H4 (cell line): Measurements from ENCODE around the gene ATF6. TPM values are rescaled to one million over a fixed set of nuclear protein-coding genes. Genes with fewer than 3 reads are reported as not detected.

Experiments
- DNase-seq: peaks from one replicate; pipeline ENCODE4 v3.0.0-alpha.2; 2015; ENCODE audit warnings: low spot score
- total RNA-seq: library from RNA; depleted of rRNA; stranded (reverse); fragments of >200 nt; shearing (Covaris generic); gene quantifications from 2 replicates; pipeline ENCODE4 v1.2.3, GENCODE V29; 2014

The ATF6 gene
- total RNA-seq, 1 experiment from 2014 or later = 28.8 TPM

DNA sequence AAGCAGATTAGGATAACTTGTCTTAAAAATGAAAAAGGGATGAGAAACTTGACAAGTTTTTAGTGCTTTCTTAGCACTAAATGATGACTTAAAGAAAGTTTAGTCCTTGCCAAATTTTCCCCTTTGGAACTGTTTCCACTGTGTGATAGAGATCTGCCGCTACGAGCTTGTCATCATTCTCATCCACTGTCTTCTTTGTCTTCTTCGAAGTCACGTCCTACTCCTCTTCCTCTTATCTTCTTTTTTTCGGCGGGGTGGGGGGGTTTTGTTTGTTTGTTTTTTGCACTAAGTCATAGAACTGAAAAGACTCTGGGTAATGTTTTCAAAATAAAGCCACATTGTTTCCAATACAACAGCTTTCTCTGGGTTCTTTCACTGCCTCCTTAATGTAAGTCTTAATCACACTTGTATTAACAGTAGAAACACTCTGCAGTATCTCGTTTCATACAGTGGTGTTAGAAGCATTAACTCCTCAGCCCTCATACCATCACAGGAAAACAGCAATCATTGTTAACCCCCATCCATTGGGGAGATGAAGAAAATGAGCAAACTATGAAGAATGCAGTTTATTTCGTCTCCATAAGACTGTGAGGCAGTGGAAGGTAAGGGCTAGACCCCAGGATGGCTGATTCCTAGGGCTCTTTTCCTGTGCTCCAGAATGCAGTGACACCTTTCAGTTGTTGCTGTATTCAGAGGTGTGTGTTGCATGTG, 175.8 kb downstream of the ATF6 start:
- no peak for DNase-seq

DNA sequence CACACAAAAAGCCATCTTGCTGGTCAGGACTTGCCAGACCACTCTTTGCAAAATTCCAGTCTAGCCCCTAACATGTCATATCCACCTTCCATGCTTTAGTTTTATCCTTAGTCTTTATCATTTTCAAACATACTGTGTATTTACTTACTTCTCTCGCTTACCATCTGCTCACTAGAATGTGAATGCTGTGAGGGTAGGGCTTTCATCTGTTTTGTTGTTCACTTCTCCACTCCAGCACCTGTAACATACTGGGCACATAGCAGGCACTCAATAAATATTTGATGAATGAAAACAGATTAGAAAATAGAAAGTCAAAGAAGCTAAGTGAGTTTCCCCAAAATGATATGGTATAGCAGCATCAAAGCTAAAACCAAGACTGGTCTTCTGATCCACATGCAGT, 177.6 kb downstream of the ATF6 start:
- no peak for DNase-seq

DNA sequence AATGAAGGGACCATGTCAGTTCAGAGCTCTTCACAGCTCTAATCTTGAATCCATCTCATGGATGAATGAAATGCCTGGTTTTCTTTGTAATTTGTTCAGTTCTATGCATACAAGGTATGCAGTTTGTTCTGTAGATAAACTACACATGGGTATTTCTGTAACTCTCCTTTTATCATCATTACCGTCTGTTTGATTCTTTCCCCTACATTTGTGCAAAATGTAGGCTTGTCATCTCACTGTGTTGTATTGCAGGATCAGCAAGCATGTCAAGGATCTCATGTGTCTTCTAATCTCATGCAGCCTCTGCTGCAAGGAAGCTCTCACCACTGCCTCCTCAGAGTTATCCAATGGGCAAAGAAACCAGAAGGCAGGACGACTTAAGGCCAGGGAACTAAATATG, 178.3 kb downstream of the ATF6 start:
- no peak for DNase-seq

DNA sequence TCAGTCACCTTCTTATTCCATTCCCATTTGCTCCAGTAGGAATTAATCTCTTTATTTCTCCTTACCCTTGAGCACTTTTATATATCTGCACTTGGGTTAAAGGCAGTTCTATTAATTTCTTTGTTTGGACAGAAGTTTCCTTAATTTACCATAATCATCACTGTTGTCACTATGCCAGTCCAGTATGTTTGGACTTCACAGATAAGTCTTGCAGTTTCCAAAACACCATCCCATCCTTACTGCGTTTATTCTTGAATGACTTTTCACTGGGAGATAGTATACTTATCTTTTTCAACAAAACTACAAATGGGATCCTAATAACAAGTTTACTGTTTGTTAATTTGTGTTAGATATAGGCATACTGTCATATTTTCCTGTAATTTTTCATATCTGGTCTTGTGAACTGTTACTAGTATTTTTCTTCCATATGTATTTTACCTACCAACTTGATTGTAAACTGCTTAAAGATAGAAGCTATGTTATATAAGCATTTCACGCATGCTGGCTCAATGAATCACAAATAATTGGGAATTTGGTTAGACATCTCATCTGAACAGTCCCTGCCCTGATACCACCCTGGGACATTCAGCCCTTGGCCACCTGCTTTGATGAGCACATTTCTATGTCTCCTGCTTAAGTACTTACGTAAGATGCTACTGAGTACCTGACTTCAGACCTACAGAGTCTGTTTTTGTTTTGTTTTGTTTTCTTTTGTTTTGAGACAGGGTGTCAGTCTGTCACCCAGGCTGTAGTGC, 179.4 kb downstream of the ATF6 start:
- DNase-seq = no peak

DNA sequence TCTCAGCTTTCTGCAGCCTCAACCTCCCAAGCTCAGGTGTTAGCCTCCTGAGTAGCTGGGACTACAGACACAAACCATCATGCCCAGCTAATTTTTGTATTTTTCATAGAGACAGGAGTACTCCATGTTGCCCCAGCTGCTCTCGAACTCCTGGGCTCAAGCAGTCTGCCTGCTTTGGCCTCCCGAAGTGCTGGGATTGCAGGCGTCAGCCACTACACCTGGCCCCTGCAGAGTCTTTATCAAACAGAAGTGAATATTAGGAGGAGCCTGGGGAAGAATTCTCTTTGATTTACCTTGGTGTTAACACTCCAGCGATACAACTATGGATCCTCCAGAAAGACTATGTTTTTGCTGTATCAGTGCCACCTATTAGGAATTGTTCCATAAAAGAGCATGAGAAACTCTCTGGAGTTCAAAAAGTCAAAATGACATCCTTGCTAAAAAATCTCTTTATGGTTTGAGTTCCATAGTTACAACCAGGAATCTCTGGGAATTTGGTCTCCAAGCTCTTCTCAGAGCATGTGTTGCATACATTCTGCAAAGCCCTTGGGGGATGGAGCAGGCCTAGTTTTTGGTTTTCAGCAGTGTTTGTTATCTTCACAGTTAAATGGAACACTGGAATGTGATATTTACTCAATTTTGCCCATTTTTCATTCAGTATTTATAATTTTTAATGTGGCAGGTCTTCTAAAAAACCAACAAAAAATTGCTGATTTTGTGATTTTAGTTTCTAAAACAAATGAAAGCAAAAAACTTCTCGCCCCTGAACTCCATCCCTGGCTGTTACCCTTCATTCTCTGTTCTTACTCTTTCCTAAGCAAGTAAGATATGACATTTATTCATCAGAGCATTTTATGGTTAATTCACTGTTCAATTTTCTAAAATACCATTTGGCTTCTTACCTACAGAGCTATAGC, 180.2 kb downstream of the ATF6 start:
- no peak for DNase-seq

DNA sequence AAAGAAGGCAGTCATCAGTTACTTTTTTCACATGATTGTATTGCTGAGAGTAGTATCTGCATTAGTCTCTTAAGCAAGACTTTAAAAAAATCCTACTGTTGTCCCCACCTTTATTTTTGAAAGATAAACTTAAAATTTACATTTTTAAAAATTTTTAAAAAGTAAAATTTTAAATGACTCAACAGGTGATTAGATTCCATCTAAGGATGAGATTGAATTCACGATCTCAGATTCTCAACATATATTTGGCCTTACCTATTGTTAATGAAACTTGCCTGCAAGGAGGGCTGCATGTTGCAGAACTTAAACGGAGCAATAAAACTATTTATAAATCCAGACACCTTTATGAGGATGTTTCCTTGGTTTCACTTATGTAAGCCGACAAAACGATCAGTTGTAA, 182.3 kb downstream of the ATF6 start:
- no peak for DNase-seq

DNA sequence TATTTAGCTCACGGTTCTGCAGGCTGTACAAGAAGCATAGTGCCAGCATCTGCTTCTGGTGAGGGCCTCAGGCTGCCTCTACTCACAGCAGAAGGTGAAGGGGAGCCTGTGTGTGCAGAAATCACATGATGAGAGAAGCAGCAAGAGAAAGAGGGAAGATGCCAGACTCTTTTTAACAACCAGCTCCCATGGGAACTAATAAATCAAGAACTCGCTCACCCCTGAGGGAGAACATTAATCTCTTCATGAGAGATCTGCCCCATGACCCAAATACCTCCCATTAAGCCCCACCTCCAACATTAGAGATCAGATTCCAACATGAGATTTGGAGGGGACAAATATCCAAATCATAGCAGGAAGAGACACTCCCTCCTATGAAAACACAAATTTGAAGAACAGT, 183.4 kb downstream of the ATF6 start:
- no peak for DNase-seq

DNA sequence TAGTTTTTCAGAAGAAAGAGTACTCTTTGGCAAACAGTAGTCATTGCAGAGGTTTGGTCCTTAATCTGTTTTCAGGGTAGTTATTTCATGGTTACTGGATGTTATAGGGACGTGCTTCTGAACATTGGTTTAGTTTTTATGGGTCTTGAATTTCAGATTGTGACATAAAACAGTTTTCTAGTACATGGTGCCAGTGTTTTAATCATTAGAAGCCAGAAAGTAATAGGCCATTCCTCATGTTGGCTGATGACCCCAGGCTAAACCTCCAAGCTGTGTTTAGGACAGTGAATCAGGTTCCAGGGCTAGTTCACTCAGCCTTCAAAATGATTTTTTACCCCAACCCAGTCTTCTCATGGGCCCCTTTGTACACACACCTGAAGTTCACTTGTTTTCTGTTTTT, 184.3 kb downstream of the ATF6 start:
- no peak for DNase-seq

DNA sequence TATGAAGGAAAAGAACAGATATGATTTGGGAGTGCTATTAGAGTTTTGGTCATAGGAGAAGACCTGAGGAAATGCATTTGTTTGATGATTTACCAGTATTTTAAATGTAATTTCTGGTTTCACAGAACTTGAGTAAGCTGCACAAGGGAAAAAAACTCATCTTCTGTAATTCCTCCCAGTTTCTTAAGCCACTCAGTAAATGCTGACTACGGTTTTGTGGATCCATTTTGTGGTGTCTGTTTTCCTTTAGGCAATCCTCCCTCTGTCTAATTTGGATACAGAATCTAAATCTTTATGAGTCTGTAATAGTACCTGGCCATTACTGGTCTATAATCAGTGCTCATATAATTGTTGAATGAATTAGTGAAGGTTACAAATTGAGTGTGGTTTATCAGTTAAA, 185.5 kb downstream of the ATF6 start:
- DNase-seq = no peak

DNA sequence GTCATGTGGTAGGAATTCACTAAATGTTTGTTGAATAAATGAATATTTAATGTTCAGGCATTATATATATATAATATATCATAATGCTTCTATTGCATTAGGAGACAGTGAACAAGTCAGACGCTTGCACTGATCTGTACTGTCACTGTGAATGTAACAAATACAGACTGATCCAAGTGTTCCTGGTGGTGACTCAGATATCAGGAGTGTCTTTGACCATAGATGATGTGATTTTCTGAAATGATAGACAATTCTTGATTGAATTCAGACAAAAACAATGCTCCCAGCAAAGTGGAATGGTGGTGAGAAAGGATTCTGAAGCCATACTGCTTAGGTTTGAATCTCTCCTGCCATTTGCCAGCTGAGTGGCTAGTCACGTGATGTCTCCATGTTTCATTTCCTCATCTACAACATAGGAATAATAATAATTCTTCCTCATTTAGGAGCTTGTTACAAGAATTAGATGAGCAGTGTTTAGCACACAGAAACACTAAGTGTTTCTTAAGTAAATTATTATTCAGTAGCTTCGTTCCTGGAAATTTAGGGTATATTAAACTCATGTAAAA, 186.6 kb downstream of the ATF6 start:
- no peak for DNase-seq

DNA sequence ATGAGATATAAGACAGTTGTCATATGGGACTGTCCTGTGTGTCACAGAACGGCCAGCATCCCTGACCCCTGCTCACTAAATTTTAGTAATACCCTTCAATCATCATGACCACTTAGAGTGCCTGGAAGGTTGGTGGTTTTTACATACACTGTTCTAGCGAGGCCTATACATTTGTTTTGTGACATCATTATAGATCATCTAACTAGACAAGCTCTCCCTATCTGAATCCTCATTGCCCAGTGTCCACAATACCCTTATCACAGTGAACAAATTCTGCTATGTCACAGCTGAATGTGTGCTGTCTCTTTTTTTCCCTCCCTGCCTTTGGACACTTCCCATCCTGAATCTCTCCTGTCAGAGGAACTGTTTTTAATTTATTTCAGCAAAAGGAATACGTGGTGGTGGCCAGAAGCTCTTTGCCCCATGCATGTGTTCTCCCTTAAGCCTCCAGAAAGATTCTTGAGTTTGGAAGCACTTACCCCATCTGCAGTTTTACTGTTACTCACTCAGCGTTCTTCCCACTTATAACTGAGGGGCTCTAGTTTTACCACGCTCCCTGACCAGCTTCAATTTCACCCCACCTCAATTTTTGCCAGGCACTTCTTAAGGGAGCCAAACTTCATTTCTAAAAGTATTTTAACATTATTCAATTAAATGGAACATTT, 187.3 kb downstream of the ATF6 start:
- DNase-seq = no peak

DNA sequence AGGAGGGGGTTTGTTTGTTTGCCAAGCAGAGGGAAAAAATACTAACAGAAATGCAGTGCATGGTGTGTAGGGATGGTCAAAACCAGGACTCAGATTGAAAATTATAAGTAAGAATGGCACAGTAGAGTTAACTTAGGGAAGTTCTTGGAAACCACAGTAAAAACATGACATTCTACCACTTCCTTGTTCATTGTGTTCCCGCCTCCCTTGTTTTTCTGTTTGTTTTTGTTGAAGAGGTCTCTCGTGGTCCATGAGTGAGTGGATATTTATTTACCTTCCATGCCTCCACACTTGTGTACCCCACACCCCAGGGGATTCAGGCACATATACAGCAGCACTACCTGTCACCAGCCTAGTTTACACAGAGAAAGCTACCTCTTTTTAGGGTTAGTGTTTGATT, 187.9 kb downstream of the ATF6 start:
- no peak for DNase-seq

DNA sequence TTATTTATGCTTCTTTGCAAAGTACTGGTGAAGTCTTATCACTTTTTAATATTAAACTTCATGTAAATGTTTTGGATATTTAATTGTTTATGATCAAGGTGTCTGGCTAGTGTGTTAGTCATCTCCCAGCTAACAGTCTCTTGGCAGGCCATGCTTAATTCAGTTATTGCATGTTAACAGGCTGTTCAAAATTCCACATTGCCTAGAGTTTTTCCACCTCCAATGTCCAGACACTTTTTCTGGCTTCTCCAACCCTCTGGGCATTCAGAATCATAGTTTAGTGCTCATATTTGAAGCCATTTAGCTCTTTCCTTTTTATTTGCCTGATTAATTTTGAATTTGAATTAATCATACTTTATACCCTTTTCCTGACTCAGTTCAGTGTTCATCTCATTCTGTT, 188.3 kb downstream of the ATF6 start:
- DNase-seq = no peak

DNA sequence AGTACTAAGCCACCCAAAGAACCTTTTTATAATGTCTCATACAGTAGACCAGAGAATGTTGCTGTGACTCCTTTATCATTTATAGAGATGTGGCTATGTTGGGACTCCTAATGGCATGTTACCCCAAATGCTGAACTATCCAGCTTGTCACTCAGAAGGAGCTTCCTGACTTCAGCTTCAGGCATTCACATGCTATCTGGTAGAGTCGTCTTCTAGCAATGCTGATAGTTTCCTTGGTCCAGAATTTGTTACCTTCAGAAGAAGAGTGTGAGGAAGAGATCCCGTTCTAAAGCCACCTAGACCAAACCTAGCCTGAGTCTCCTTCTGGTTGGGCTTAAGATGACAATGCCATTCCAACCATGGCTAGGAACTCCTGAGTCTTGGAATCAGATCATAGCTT, 189.5 kb downstream of the ATF6 start:
- no peak for DNase-seq

DNA sequence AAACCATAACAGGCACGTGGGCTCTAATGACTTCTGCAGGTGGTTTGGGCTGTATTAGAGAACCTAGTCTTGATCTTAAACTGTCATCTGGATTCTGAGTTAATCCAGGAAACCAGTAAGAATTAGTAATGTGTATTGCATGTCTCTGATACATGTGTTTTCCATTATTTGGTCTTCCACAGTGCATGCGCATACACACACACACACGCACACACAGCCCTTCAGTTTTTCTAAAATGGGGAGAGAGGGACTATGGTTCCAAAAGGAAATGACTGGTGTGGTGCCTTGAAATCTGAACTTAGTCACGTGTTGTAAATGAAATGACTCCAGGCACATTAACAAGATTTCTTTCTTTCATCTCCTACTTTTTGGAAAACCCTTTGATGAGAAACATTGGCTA, 190.0 kb downstream of the ATF6 start:
- DNase-seq = no peak

DNA sequence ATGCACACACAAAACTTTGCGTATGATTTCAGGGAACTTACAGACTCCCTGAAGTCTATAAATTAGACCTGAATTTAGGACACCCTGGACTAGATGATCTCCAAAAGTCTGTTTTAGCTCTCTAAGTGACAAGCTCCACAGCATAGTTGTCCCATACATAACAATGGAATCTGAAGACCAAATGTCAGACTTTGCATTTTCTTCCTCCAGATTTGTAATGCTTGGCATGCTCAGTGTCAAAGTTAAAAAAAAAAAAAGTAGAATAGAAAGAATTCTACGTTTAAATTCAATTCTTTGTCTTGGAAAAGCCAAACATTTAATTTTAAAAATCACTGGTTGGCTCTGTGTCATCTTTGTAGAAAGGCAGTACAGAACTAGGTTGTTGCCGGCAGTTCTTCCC, 190.8 kb downstream of the ATF6 start:
- DNase-seq = no peak

DNA sequence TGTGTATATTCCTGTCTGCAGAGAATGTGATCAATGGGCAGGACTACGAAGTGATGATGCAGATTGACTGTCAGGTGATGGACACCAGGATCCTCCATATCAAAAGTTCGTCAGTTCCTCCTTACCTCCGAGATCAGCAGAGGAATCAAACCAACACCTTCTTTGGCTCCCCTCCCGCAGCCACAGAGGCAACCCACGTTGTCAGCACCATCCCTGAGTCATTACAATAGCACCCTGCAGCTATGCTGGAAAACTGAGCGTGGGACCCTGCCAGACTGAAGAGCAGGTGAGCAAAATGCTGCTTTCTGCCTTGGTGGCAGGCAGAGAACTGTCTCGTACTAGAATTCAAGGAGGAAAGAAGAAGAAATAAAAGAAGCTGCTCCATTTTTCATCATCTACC, 192.3 kb downstream of the ATF6 start:
- no peak for DNase-seq

DNA sequence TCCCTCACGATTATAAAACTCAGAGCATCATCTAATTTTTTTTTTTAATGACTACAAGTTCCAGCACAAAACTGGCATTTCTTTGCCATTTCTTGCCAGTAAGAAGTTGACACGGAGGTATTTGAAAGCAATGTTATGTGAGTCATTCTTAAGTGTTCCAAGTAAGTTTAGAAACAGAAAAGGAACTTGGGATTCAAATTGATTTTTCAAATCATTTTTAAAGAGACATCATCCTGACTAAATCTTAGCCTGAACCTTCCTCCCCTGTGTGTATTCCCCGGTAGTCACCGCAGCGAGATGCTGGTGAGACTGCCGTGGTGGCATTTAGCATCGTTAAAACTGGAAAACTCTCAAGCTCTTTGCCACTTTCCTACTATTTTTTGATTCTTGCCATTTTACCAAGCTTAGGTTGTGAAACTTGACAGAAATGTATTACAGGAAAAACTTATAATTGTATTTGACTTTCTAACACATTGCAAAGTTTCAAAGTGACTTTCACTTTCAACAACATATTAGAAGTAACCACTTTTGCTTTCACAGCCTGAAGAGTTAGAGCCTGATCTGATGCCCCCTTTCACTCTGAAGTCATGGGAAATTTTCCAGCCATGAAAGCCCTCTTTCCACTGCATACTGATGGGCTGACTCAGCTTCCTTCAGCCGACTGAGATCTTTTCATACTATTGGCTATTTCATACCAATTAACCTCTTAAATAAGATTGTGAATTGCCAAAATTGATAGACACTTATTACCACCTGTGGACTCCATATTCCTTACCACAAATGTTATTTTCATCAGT, 196.2 kb downstream of the ATF6 start:
- DNase-seq = peak; percentile 56

DNA sequence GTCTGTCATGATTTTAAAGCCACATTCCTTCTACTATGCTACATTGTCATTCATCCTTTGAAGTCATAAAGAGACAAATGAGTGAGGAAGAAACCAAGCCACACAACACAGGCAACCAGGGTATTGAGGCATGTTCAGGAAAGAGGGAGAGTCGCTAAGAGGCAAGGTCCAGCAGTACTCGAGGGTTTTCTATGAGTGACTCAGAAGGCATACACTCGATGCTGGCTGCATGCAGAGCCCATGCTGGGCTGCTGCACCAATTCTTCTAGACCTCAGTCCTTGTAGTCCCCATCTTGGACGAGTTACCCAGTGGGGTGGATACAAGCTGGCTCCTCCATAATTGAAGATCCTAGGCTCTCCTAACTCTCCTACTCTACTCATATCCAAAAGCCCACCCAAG, 199.9 kb downstream of the ATF6 start:
- no peak for DNase-seq

DNA sequence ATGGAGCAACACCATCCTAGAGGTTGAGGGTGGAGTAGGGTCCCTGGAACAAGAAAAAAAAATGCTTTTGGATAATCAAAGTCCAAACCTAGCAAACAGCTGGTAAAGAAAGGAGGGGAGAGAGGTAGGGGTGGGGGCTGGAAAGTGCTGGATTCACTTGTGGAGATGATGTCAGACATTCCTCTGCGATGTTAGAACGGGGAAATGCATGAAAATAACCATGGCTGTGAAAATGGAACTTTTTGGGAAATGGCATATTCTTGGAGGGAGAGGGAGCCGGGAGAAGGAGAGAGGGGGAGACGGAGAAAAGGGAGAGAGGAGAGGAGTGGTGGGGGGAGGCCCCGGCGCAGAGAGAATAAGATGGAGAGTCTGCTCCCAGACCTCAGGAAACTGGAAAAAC, 203.9 kb downstream of the ATF6 start:
- no peak for DNase-seq

DNA sequence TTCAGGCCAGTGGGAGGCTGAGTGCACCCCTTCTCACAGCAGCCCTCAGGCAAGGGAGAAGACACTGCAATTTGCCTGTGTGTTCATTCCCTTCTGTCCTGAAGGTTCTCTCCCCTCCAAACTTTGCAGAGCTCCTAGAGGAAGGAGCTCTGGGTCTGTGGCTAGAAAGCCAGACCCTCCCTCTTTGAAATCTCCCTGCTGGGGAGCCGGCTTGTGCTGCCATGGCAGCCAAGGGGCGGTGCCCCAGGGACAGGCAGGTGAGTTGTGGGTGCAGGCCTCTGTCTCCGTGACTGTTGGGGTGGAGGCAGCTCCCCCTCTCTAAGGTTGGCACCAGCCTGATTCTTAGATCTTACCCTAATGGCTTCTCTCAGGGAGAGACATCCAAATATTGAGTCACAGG, 204.5 kb downstream of the ATF6 start:
- no peak for DNase-seq
